ENCODE data around the gene ZC3H18. TPM values are rescaled to one million over a fixed set of nuclear protein-coding genes. Genes with fewer than 3 reads are reported as not detected.

ZC3H18 gene
- total RNA-seq, 1 donor from 2014 or later = 49.2 TPM

- Histone ChIP-seq H3K4me3 (no peak overlapping the region), H3K27me3 (ENCODE audit: low read depth) (no peaks in the 10 kb centered on the region), H3K27ac (no peak overlapping the region), H3K36me3 (peaks cover 59% of the 10 kb centered on the region), H3K9me3 (no peaks in the 10 kb centered on the region), H3K4me1 (no peaks in the 10 kb centered on the region)
- intact Hi-C loops (cut with DNase I) = no loop called here
- TF ChIP-seq CTCF (IDR thresholded peaks at IDR 0.05) = no peak
- DNase-seq (no peak), ATAC-seq (no peak)
Observed at GRCh38 chr16:88588148-88588547, 17.9 kb downstream of the ZC3H18 start.

- H3K36me3 ChIP-seq = peaks cover 59% of the 10 kb centered on the region
- intact Hi-C loops (cut with DNase I) = no loop called here
- no peaks in the 10 kb centered on the region for H3K9me3 ChIP-seq
- H3K27me3 ChIP-seq (ENCODE audit: low read depth) = no peaks in the 10 kb centered on the region
- no peak for TF ChIP-seq CTCF (IDR thresholded peaks at IDR 0.05)
- ATAC-seq (no peak), DNase-seq (no peak)
- H3K4me3 ChIP-seq = no peak overlapping the region
- H3K27ac ChIP-seq = no peak overlapping the region
- no peaks in the 10 kb centered on the region for H3K4me1 ChIP-seq
Observed at GRCh38 chr16:88588754-88589153, 18.6 kb downstream of the ZC3H18 start.

GRCh38 chr16:88589441-88589840, 19.2 kb downstream of the ZC3H18 start:
- no peak for TF ChIP-seq CTCF (IDR thresholded peaks at IDR 0.05)

GRCh38 chr16:88591577-88592021, 21.4 kb downstream of the ZC3H18 start:
- no peaks in the 10 kb centered on the region for H3K4me1 ChIP-seq
- H3K36me3 ChIP-seq = peaks cover 55% of the 10 kb centered on the region
- no peak for DNase-seq
- TF ChIP-seq CTCF (IDR thresholded peaks at IDR 0.05) = no peak
- no peak overlapping the region for H3K4me3 ChIP-seq
- intact Hi-C loops (cut with DNase I) = no loop called here
- H3K27me3 ChIP-seq (ENCODE audit: low read depth) = no peaks in the 10 kb centered on the region
- no peaks in the 10 kb centered on the region for H3K9me3 ChIP-seq
- H3K27ac ChIP-seq = no peak overlapping the region
- ATAC-seq = peak in 1 of 2 donors; percentile 39

More at GRCh38 chr16:88589441-88589840, 19.2 kb downstream of the ZC3H18 start:
- DNase-seq = no peak
- Histone ChIP-seq H3K4me1 (no peaks in the 10 kb centered on the region), H3K27ac (no peak overlapping the region), H3K4me3 (no peak overlapping the region), H3K9me3 (no peaks in the 10 kb centered on the region), H3K27me3 (ENCODE audit: low read depth) (no peaks in the 10 kb centered on the region), H3K36me3 (peaks cover 62% of the 10 kb centered on the region)
- ATAC-seq = no peak
- intact Hi-C loops (cut with DNase I) = no loop called here

DNA sequence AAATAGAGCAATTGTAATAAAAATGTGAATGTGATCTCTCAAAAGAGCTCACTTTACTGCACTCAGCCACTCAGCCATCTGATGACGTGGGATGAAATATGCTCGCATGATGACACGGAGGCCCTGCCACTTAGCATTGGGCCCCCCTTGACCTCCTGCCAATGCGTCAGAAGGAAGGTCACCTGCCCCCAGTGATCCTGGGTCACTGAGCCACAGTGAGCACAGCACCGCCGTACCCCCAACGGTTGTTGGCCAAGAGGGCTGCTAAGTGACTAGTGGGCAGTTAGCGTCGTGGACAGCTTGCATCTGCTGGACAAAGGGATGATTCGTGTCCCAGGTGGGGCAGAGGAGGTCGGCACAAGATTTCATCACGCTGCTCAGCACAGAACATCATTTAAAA, 22.9 kb downstream of the ZC3H18 start:
- Histone ChIP-seq H3K36me3 (peaks cover 44% of the 10 kb centered on the region), H3K4me3 (no peak overlapping the region), H3K27ac (no peak overlapping the region)

More for the DNA sequence above, 22.9 kb downstream of the ZC3H18 start:
- intact Hi-C loops (cut with DNase I) = no loop called here
- DNase-seq (no peak), ATAC-seq (no peak)
- no peak for TF ChIP-seq CTCF (IDR thresholded peaks at IDR 0.05)
- no peaks in the 10 kb centered on the region for H3K9me3 ChIP-seq
- H3K27me3 ChIP-seq (ENCODE audit: low read depth) = no peaks in the 10 kb centered on the region
- no peaks in the 10 kb centered on the region for H3K4me1 ChIP-seq

Data from lower lobe of right lung (tissue), 2 donors.